ENCODE results near the gene ITGA5. TPM values are rescaled to one million over a fixed set of nuclear protein-coding genes. Genes with fewer than 3 reads are reported as not detected.
A peak's percentile ranks its signal among the peaks of the same experiment; 100 is the strongest.

The ITGA5 gene
- 84.4 and 116 TPM in 2 replicates for total RNA-seq

DNA sequence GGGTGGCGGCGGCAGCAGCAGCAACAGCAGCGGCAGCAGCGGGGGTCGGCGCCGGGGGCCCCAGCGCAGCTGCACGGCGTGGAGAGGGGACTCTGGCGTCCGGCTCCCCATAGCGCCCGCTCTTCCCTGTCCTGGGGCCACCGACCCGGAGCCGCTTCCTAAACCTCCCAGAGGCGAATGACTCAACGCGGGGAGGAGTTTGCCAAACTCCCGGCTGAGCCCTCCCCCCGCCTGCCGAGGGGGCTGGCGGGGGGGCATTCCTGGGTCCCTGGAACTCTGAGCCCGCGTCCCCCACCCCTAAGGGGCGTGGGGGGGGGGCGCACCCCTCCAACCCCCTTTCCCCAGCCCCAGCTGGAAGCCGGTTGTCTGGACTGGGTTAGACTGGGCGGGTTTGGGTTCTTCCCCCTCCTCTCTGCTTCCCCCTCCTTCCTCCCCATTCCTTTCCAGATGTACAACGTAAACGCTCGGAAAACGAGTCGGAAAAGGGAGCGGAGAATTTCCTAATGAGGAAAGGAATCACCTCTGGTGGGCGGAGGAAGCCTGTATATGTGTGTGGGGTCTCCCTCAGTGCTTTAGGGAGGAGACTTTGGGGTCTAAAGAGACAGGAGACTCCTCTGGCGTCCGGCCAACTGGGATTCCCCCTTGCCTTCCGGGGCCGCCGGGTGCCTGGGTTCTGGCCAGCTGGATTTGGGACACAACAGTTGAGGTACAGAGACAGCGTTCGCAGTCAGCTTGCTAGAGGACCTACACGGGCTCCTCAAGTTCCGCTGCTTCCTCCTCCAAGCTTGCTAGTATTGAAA lies at the start of gene ITGA5:
Gene ITGA5 (minus strand): TSS at position 179 of the 800 bp plus-strand sequence. CDS start 68 bp downstream, at position 111.
- no peak for DNase-seq (ENCODE audit: low read depth)
- TF ChIP-seq, protein P1, sequence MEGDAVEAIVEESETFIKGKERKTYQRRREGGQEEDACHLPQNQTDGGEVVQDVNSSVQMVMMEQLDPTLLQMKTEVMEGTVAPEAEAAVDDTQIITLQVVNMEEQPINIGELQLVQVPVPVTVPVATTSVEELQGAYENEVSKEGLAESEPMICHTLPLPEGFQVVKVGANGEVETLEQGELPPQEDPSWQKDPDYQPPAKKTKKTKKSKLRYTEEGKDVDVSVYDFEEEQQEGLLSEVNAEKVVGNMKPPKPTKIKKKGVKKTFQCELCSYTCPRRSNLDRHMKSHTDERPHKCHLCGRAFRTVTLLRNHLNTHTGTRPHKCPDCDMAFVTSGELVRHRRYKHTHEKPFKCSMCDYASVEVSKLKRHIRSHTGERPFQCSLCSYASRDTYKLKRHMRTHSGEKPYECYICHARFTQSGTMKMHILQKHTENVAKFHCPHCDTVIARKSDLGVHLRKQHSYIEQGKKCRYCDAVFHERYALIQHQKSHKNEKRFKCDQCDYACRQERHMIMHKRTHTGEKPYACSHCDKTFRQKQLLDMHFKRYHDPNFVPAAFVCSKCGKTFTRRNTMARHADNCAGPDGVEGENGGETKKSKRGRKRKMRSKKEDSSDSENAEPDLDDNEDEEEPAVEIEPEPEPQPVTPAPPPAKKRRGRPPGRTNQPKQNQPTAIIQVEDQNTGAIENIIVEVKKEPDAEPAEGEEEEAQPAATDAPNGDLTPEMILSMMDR (conservative IDR thresholded peaks at IDR 0.05; ENCODE audit: low read depth, low read length): no peak
- H3K4me3 ChIP-seq (ENCODE audit: low read depth, low read length): peak within 1 kb of the TSS; percentile 96

DNA sequence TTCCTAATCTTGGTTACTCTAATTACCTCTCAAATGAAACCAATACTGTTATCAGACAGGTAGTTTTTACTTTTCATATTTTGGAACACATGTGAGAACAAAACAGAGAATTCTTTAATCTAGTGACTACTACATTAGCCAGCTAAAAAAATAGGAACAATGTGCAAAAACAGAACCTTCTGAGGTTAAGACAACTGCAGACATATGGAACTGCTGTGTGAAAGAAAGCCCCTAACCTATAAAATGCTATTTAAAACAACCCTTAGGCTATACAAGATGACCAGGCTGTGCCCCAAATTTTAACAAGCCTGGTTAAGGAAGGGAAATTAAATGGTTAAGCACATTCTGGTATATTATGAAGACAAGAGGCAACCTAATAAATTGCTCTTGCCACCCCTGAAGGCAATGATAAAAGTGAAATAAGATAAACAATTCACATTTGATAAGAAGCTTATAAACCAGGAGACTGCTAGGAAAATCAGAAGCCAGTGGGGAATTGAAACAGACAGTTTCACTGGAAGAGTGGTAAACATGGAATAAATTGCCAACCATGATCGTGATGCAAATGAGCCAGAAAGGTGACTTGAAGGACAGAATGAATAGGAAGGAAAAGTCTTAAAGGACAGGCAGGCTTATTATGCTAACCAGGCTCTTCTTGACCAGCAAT lies 46.9 kb upstream of the ITGA5 start:
- H3K4me3 ChIP-seq (ENCODE audit: low read depth, low read length): no peak overlapping the region
- TF ChIP-seq, protein P1 (conservative IDR thresholded peaks at IDR 0.05; ENCODE audit: low read depth, low read length): no peak
- DNase-seq (ENCODE audit: low read depth): no peak

DNA sequence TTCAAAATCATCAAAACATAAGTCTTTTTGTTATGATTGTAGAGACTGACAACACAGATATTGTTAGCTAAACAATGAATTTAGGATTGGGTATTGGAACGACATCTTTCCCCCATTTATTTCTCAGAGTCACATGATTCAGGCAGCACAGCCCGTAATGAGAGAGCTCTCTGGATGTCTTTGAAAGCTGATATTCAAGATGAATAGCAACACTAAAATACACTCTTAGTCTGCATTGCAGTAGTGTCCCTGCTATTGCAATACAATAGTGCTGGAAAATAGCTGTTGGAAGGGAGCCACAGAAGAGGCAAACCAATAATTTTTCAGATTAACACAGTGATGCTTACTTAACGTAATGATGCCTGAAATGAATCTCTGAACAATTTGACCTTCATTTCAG lies 44.4 kb upstream of the ITGA5 start:
- DNase-seq (ENCODE audit: low read depth): no peak
- TF ChIP-seq, protein P1 (conservative IDR thresholded peaks at IDR 0.05; ENCODE audit: low read depth, low read length): no peak
- H3K4me3 ChIP-seq (ENCODE audit: low read depth, low read length): no peak overlapping the region

DNA sequence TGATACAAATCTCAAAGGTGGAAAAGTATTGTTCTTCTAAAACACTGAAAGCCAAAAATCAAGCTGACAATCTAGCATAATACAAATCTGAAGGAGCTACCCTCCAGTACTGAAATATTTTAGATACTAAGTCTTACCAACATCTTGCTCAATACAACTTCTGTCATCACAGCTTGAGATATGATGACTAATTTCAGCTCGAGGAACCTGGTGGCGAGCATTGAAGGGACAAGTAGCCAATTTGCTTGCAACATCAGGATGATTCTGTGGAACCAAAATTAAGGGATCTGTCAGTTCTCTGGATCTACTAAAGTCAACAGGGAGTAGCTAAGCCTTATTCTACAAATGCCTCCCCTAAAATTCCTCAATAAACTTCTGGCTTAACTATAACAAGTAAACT lies 44.0 kb upstream of the ITGA5 start:
- no peak overlapping the region for H3K4me3 ChIP-seq (ENCODE audit: low read depth, low read length)
- TF ChIP-seq, protein P1 (conservative IDR thresholded peaks at IDR 0.05; ENCODE audit: low read depth, low read length): no peak
- peak; percentile 2 for DNase-seq (ENCODE audit: low read depth)

DNA sequence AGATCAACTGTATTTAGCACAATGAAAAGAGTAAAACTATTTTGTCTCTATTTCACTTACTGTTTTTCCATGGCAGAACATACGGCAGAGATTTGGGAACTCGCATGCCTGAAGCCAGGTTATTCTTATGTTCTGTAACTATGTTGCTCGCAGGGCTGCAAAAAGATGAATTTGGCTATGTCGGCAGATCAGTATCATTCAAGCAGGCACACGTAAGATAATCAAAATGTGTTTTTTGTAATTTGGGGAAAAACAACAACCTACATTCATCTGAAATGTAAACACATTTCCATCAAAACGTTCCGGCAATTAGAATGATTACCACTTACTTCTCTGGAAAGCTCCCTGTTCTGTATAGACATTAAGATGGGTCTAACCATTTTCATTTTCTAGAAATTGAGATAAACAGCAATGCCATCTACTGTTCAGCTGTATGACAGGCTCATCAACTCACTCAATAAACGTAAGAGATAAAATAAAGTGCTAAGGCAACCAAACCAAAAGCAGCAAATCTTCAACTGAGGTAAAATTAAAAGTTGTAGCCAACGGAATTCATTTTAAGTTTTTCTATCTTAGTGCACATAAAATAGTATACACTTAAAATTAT lies 41.4 kb upstream of the ITGA5 start:
- no peak for DNase-seq (ENCODE audit: low read depth)
- H3K4me3 ChIP-seq (ENCODE audit: low read depth, low read length): no peak overlapping the region
- TF ChIP-seq, protein P1 (conservative IDR thresholded peaks at IDR 0.05; ENCODE audit: low read depth, low read length): no peak

DNA sequence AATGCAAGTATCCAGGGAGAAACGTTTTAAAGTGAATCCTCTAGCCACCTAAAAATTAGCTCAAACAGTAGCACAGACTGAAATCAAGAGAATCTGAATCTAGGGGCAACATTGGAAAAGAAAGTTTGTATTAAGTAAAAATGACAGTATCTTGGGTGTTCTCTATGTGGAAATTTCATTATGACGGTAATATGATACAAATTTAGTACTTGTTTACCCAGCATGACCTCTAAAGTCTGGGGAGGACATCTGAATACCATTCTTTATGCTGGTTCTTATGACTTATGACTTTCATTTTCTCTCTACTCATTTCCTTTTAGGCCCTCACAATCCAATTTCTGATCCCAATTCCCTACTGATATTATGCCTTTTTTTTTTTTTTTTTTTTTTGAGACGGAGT lies 40.3 kb upstream of the ITGA5 start:
- no peak overlapping the region for H3K4me3 ChIP-seq (ENCODE audit: low read depth, low read length)
- TF ChIP-seq, protein P1 (conservative IDR thresholded peaks at IDR 0.05; ENCODE audit: low read depth, low read length): no peak
- DNase-seq (ENCODE audit: low read depth): no peak
